Measurements from ENCODE around the gene MCC.

The MCC gene

GRCh38 chr5:113270086-113270485, 218.2 kb downstream of the MCC start:
- no peak for DNase-seq (ENCODE audit: low spot score)

GRCh38 chr5:113269023-113269997, 218.9 kb downstream of the MCC start:
- DNase-seq (ENCODE audit: low spot score): no peak

- DNase-seq (ENCODE audit: low spot score): no peak
Observed at GRCh38 chr5:113268232-113268631, 220.0 kb downstream of the MCC start.

DNA sequence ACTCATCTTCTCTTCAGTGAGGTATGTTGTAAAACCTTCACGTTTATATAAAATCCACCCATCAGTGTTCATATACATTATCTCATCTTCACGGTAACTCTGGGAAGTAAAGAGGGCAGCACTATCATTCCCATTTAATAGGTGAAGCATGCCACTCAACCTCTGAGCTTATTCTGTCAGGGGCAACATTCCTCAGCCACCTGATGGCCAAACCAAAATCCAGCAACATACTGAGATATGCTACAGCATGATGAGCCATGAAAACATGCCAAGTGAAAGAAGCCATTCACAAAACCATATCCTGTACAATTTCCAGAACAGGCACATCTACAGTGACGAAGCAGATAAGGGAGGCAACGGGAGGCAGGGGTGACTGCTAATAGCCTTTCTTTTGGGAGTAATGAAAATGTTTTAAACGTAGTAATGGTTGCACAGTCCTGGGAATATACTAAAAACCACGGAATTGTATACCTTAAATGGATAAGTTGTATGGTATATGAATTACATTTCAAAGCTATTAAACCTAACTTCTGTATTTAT, 220.8 kb downstream of the MCC start:
- no peak for DNase-seq (ENCODE audit: low spot score)

DNA sequence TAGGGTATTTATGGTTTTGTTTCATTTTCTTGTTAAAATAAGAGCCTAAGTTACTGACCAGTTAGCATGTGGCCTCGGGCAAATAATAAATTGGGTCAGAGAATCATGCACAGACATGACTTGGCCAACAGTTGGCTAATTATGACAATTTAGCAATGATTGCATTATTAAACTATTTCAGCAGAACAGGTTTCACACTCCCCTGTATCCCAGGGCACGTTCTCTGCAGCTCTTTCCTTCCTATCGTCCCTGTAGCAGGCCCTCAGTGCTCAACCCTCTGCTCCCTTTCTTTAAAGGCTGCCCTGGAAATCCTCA, 221.4 kb downstream of the MCC start:
- DNase-seq (ENCODE audit: low spot score): no peak

GRCh38 chr5:113266227-113266912, 221.9 kb downstream of the MCC start:
- DNase-seq (ENCODE audit: low spot score): no peak

DNA sequence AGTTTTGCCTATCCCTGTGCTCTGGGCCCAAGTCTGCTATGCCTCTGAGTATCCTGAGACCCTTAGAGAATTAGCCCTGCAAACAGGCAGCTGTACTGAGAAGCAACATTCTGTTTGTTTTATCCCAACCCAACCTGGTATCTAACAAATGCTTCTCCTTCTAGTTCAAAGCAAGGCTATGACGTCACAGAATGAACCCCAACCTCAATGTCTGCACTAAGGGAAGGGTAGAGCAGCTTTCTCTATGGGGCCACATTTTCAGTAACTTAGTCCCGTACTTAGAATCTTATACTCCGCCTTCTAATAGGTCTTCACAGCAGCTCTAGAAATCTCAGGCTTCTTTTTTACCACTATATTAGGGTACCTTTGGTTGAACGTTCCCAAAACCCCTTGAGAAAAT, 223.1 kb downstream of the MCC start:
- DNase-seq (ENCODE audit: low spot score): no peak

DNA sequence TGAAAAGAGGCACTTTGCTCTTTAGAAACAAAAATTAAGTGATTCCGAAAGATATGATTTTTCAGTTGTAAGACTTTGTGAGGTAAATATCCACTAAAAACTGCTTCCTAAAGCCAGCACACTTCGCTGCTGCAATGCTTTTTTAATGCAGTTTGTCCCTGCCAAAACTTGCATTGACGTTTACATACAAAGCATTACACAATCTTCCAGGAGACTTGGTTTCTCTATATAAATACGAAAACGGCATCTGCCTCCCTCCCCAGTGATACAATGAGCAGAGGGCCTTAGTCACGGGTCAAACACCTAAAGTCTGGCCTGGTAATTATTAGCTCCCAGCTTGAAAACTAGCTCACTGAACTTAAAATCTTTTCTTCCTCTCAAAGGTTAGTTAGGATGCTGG, 224.2 kb downstream of the MCC start:
- DNase-seq (ENCODE audit: low spot score): no peak

- DNase-seq (ENCODE audit: low spot score): no peak
Observed at GRCh38 chr5:113263545-113263944, 224.7 kb downstream of the MCC start.

GRCh38 chr5:113262674-113263073, 225.6 kb downstream of the MCC start:
- no peak for DNase-seq (ENCODE audit: low spot score)

DNA sequence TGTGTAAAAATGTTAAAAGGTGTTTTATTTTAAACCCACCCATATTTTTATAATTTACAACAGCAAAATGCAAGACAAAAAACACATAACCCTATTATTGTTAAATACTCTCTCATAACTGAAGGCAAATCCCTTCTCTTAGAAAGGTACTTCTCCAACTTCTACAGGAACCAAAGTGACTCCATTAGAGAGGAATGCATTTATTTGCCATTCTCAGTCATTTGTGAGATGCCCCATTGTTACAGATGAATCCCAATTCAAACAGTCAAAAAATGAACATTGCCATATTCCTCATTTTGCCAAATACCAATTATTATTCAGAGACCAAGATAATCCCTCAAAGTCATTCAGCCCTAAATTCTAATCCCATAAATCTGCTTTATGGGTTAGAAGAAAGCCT, 229.2 kb downstream of the MCC start:
- DNase-seq (ENCODE audit: low spot score): no peak

GRCh38 chr5:113257545-113257944, 230.7 kb downstream of the MCC start:
- DNase-seq (ENCODE audit: low spot score): no peak

GRCh38 chr5:113256671-113257452, 231.4 kb downstream of the MCC start:
- no peak for DNase-seq (ENCODE audit: low spot score)

DNA sequence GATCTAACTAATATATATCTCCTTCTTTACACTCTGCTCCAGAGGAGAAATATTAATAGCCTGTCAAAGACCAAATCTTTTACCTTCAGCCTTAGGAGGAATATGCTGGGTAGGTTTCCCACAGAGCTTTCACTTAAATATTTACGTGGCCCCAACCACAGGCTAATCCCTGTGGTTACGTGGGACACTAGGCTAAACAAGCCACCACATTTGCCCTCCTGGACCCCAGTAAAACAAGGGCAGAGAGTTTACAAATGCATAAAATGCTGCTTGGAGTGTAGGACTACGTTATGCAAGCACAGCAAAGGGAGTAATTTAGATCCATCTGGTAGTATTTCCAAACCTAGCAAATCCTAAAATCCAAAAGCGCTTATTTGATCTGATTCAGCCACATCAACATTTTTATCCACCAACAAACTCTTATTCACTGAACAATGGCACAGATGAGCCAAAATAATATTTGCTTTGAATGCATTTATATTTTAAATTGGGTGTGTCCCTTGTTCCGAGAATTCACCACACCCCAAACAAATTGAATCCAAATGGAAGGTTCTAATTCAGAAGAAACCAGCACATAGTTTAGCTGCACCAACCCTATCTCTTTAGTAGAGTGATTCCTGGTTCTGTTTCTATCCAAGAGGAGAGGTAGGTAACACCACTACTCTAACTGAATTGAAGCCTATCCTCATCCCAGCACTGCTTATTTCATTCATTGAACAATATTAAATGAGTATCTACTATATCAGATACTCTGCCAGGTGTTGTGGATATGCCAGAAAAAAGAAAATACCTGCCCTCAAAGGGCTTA, 232.5 kb downstream of the MCC start:
- DNase-seq (ENCODE audit: low spot score): no peak

GRCh38 chr5:113255105-113255504, 233.1 kb downstream of the MCC start:
- no peak for DNase-seq (ENCODE audit: low spot score)

- no peak for DNase-seq (ENCODE audit: low spot score)
Observed at GRCh38 chr5:113253037-113253436, 235.2 kb downstream of the MCC start.

GRCh38 chr5:113252066-113252465, 236.2 kb downstream of the MCC start:
- DNase-seq (ENCODE audit: low spot score): no peak

DNA sequence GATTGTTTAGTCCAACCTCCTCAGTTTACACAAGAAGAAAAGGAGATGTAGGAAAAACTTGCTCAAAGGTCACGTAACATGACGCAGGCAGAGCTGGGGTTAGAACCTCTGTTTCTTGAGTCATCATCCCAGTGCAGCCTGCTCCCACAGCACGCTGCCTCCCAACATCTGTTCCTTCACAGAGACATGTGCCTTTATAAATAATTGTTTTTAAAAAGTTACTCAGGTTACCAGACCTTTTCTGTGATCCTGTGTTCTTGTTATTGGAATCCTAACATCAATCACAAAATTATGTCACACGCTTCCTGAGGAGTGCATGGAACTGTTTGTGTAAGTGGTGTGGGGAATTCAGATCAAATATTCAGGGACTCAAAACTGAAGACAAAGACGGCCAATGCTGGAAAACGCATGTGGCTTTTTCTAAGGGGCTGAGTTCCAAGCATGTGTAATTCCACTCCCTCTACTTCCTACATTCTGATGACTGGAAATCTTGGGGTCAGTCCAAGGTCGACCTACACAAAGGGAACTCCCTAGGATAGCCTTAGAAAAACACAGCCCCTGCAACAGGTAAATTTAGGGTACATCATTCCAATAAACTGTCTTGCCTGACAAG, 237.8 kb downstream of the MCC start:
- DNase-seq (ENCODE audit: low spot score): no peak

DNA sequence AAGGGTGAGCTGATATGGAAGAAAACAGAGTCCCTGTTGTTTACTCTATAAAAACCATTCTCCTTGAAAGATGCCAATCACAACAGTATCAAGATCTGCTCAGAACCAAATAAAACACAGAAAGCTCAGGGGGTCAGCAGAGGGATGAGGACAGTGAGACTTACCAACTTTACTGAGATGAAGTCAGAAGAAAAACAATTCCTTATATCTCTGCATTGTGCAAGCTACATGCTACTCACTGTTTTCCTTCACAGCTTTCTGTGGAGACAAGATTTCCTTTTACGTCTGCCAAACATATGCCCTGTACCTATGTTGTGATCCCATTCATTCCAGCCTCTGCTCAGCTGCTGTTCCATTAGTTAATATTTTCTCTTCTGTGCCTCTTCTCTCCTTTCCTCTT, 239.0 kb downstream of the MCC start:
- DNase-seq (ENCODE audit: low spot score): no peak

DNA sequence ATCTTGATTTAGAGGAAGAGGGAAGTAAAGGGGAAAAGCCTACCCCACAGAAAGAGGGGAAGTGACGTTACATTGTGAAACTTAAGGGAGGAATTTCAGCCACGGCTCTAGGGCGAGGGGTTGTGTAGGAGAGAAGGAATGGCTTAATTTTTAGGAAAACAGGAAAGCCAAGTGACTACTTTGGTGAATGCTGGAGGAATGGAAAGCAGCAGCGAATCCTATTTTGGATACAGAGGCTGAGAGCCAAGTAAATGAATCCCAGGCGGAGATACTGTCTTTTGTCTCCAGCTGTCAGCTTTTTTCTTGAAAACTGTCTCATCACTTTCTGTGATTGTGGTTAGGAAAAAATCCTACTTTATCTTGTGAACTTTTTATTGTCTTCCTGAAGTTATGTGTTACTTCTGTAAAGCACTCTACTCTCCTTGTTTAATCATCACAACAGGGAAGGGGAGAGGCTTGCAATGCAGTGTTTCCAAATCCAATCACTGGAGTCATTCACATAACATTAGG, 241.8 kb downstream of the MCC start:
- no peak for DNase-seq (ENCODE audit: low spot score)

All from cerebellar cortex (tissue), 1 donor.